Osteocyte (in vitro differentiated cells): ENCODE measurements around the gene SH2D3A. TPM values are rescaled to one million over a fixed set of nuclear protein-coding genes. Genes with fewer than 3 reads are reported as not detected.
A peak's percentile ranks its signal among the peaks of the same experiment; 100 is the strongest.

Experiments
- DNase-seq: peaks from one replicate; pipeline ENCODE4 v3.0.0; 2021; ENCODE audit warnings: mixed read lengths; ENCODE audit not compliant: unreplicated experiment; ENCODE audit errors: extremely low spot score
- H3K27ac Mint-ChIP-seq: one replicate; pipeline ENCODE4 v1.8.0; 2021; ENCODE audit warnings: mild to moderate bottlenecking, mixed read lengths; ENCODE audit not compliant: unreplicated experiment
- H3K27me3 Mint-ChIP-seq: one replicate; pipeline ENCODE4 v1.8.0; 2021; ENCODE audit warnings: mixed read lengths; ENCODE audit not compliant: unreplicated experiment
- H3K36me3 Mint-ChIP-seq: one replicate; pipeline ENCODE4 v1.8.0; 2021; ENCODE audit warnings: mixed read lengths; ENCODE audit not compliant: unreplicated experiment
- H3K4me1 Mint-ChIP-seq: one replicate; pipeline ENCODE4 v1.8.0; 2021; ENCODE audit warnings: mixed read lengths; ENCODE audit not compliant: unreplicated experiment
- H3K4me3 Mint-ChIP-seq: one replicate; pipeline ENCODE4 v1.8.0; 2021; ENCODE audit warnings: mild to moderate bottlenecking, moderate library complexity, mixed read lengths; ENCODE audit not compliant: unreplicated experiment
- H3K9me3 Mint-ChIP-seq: one replicate; pipeline ENCODE4 v1.8.0; 2021; ENCODE audit warnings: mixed read lengths; ENCODE audit not compliant: unreplicated experiment
- CTCF ChIP-seq: fragments of 200-600 bp; sonication (generic); IDR thresholded peaks from 2 replicates; pipeline ENCODE4 v1.5.0; 2021; ENCODE audit warnings: antibody characterized with exemption, mild to moderate bottlenecking, moderate library complexity
- total RNA-seq: library from RNA; stranded (reverse); gene quantifications from 2 replicates; pipeline ENCODE4 v1.2.1, GENCODE V29; 2021

The SH2D3A gene
- total RNA-seq, 1 donor from 2014 or later, result not detected

GRCh38 chr19:6734096-6734696 lies 33.0 kb downstream of the SH2D3A start:
- H3K27ac Mint-ChIP-seq, result no peak overlapping the region
- peaks cover 29% of the 10 kb centered on the region for H3K4me1 Mint-ChIP-seq
- H3K27me3 Mint-ChIP-seq, result no peaks in the 10 kb centered on the region
- H3K36me3 Mint-ChIP-seq, result peaks cover 7% of the 10 kb centered on the region
- H3K4me3 Mint-ChIP-seq, result no peak overlapping the region
- DNase-seq, result no peak
- no peaks in the 10 kb centered on the region for H3K9me3 Mint-ChIP-seq
- TF ChIP-seq CTCF, result no peak

- no peak overlapping the region for H3K27ac Mint-ChIP-seq
- DNase-seq, result no peak
- no peaks in the 10 kb centered on the region for H3K9me3 Mint-ChIP-seq
- H3K27me3 Mint-ChIP-seq, result no peaks in the 10 kb centered on the region
- H3K4me1 Mint-ChIP-seq, result peaks cover 22% of the 10 kb centered on the region
- no peak overlapping the region for H3K4me3 Mint-ChIP-seq
- peaks cover 7% of the 10 kb centered on the region for H3K36me3 Mint-ChIP-seq
- TF ChIP-seq CTCF, result peak; percentile 30
Measured at GRCh38 chr19:6733338-6734095, 33.7 kb downstream of the SH2D3A start.

GRCh38 chr19:6732803-6733337 lies 34.4 kb downstream of the SH2D3A start:
- no peaks in the 10 kb centered on the region for H3K9me3 Mint-ChIP-seq
- H3K4me3 Mint-ChIP-seq, result no peak overlapping the region
- peaks cover 7% of the 10 kb centered on the region for H3K36me3 Mint-ChIP-seq
- no peak overlapping the region for H3K27ac Mint-ChIP-seq
- H3K27me3 Mint-ChIP-seq, result no peaks in the 10 kb centered on the region
- TF ChIP-seq CTCF, result no peak
- H3K4me1 Mint-ChIP-seq, result peaks cover 16% of the 10 kb centered on the region
- no peak for DNase-seq

GRCh38 chr19:6731822-6732221 lies 35.4 kb downstream of the SH2D3A start:
- H3K27me3 Mint-ChIP-seq, result no peaks in the 10 kb centered on the region
- H3K4me3 Mint-ChIP-seq, result no peak overlapping the region
- no peaks in the 10 kb centered on the region for H3K9me3 Mint-ChIP-seq
- H3K36me3 Mint-ChIP-seq, result peaks cover 7% of the 10 kb centered on the region
- no peak for TF ChIP-seq CTCF
- H3K27ac Mint-ChIP-seq, result no peak overlapping the region
- peaks cover 14% of the 10 kb centered on the region for H3K4me1 Mint-ChIP-seq
- no peak for DNase-seq

- Mint-ChIP-seq H3K27me3 (no peaks in the 10 kb centered on the region), H3K4me1 (peaks cover 9% of the 10 kb centered on the region), H3K27ac (no peak overlapping the region), H3K4me3 (no peak overlapping the region), H3K9me3 (no peaks in the 10 kb centered on the region), H3K36me3 (peaks cover 7% of the 10 kb centered on the region)
- DNase-seq, result no peak
- TF ChIP-seq CTCF, result no peak
Measured at GRCh38 chr19:6730941-6731670, 36.1 kb downstream of the SH2D3A start.
